HG03280 (cell line): Measurements from ENCODE around the gene TERT.

ENCODE experiments used
- ATAC-seq: cut with Tn5 transposase; IDR thresholded peaks from one replicate; pipeline ENCODE4 v1.9.1; 2021; ENCODE audit warnings: mild to moderate bottlenecking, moderate library complexity; ENCODE audit not compliant: unreplicated experiment

Gene TERT

GRCh38 chr5:1265026-1265425, 29.8 kb downstream of the TERT start:
- ATAC-seq, result no peak

GRCh38 chr5:1264211-1264610, 30.7 kb downstream of the TERT start:
- no peak for ATAC-seq

- no peak for ATAC-seq
Observed at GRCh38 chr5:1262381-1262780, 32.5 kb downstream of the TERT start.

GRCh38 chr5:1261643-1262042, 33.2 kb downstream of the TERT start:
- ATAC-seq, result no peak

- ATAC-seq, result no peak
Observed at GRCh38 chr5:1259806-1260480, 34.9 kb downstream of the TERT start.

- no peak for ATAC-seq
Observed at GRCh38 chr5:1257841-1258240, 37.0 kb downstream of the TERT start.

GRCh38 chr5:1257363-1257762, 37.5 kb downstream of the TERT start:
- no peak for ATAC-seq

- ATAC-seq, result no peak
Observed at GRCh38 chr5:1256776-1257175, 38.1 kb downstream of the TERT start.

GRCh38 chr5:1255081-1255561, 39.7 kb downstream of the TERT start:
- no peak for ATAC-seq

- ATAC-seq, result no peak
Observed at GRCh38 chr5:1254196-1254595, 40.7 kb downstream of the TERT start.

GRCh38 chr5:1253456-1254105, 41.3 kb downstream of the TERT start:
- ATAC-seq, result no peak

- ATAC-seq, result no peak
Observed at GRCh38 chr5:1252681-1253080, 42.2 kb downstream of the TERT start.

- ATAC-seq, result no peak
Observed at GRCh38 chr5:1251678-1252580, 42.9 kb downstream of the TERT start.

GRCh38 chr5:1249366-1250280, 45.2 kb downstream of the TERT start:
- no peak for ATAC-seq

GRCh38 chr5:1247811-1248210, 47.1 kb downstream of the TERT start:
- no peak for ATAC-seq

- ATAC-seq, result no peak
Observed at GRCh38 chr5:1246711-1247431, 48.0 kb downstream of the TERT start.

GRCh38 chr5:1245905-1246576, 48.8 kb downstream of the TERT start:
- ATAC-seq, result no peak

- no peak for ATAC-seq
Observed at GRCh38 chr5:1244976-1245375, 49.9 kb downstream of the TERT start.

GRCh38 chr5:1244255-1244654, 50.6 kb downstream of the TERT start:
- no peak for ATAC-seq
